Fibroblast of skin of back (primary cell): Measurements from ENCODE around the gene SERGEF.
A peak's percentile ranks its signal among the peaks of the same experiment; 100 is the strongest.
"Not testable (repeated sequence)": the region's sequence is repeated elsewhere in the genome, so short reads cannot be mapped to it uniquely, and the experiment has no call there.

ENCODE experiments used
- DNase-seq: peaks from one replicate; pipeline ENCODE4 v3.0.0-alpha.2; 2013

The SERGEF gene

GRCh38 chr11:18000128-18000527, 12.7 kb downstream of the SERGEF start:
- not testable (repeated sequence) for DNase-seq

GRCh38 chr11:17992916-17993315, 19.9 kb downstream of the SERGEF start:
- DNase-seq = no peak

- peak; percentile 49 for DNase-seq
Measured at GRCh38 chr11:17991783-17992433, 20.9 kb downstream of the SERGEF start.

- DNase-seq = no peak
Measured at GRCh38 chr11:17989306-17989705, 23.5 kb downstream of the SERGEF start.

- no peak for DNase-seq
Measured at GRCh38 chr11:17988465-17988864, 24.4 kb downstream of the SERGEF start.

- no peak for DNase-seq
Measured at GRCh38 chr11:17987826-17988225, 25.0 kb downstream of the SERGEF start.

- DNase-seq = no peak
Measured at GRCh38 chr11:17986711-17987220, 26.1 kb downstream of the SERGEF start.

GRCh38 chr11:17986007-17986710, 26.7 kb downstream of the SERGEF start:
- peak; percentile 20 for DNase-seq

GRCh38 chr11:17985517-17985916, 27.3 kb downstream of the SERGEF start:
- no peak for DNase-seq

- no peak for DNase-seq
Measured at GRCh38 chr11:17983569-17983968, 29.3 kb downstream of the SERGEF start.

GRCh38 chr11:17979770-17980371, 33.0 kb downstream of the SERGEF start:
- DNase-seq = peak; percentile 4

GRCh38 chr11:17978553-17979287, 34.1 kb downstream of the SERGEF start:
- peak; percentile 46 for DNase-seq

- no peak for DNase-seq
Measured at GRCh38 chr11:17976651-17977050, 36.2 kb downstream of the SERGEF start.

GRCh38 chr11:17974246-17974645, 38.6 kb downstream of the SERGEF start:
- no peak for DNase-seq

- peak; percentile 84 for DNase-seq
Measured at GRCh38 chr11:17972987-17973386, 39.9 kb downstream of the SERGEF start.

GRCh38 chr11:17968206-17968605, 44.6 kb downstream of the SERGEF start:
- DNase-seq = no peak

GRCh38 chr11:17967661-17968060, 45.2 kb downstream of the SERGEF start:
- DNase-seq = no peak

- no peak for DNase-seq
Measured at GRCh38 chr11:17960091-17960490, 52.8 kb downstream of the SERGEF start.

- DNase-seq = no peak
Measured at GRCh38 chr11:17958446-17958845, 54.4 kb downstream of the SERGEF start.

GRCh38 chr11:17954395-17955252, 58.2 kb downstream of the SERGEF start:
- no peak for DNase-seq

- no peak for DNase-seq
Measured at GRCh38 chr11:17952487-17952886, 60.4 kb downstream of the SERGEF start.
